Hematopoietic multipotent progenitor cell treated with erythropoietin and hydrocortisone succinate and interleukin-3 and kit ligand, for 15 days (in vitro differentiated cells): ENCODE data around the gene INPP4A.
A peak's percentile ranks its signal among the peaks of the same experiment; 100 is the strongest.

Source experiments
- DNase-seq: peaks from one replicate; pipeline ENCODE4 v3.0.0-alpha.2; 2015; ENCODE audit warnings: low spot score

INPP4A gene

GRCh38 chr2:98541906-98542305 lies 97.2 kb downstream of the INPP4A start:
- no peak for DNase-seq

DNA sequence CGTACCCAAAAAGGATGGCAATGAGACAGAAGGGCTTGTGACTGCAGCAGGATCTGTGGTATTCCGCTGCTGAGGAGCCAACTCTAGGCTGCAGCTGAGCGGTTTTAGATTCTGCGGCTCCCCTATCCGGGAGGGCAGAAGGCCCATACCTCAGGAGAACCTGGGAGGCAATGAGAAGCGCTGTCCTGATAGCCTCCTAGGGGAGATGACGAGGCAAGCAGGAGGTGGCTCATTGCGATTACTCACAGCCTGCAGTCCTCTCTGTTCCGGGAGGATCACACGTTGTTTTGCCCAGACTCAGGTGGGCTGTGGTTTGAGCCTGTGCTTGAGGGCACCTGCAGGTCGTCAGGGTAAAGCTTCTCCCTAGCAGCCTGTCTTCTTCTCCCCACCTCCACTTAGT lies 98.6 kb downstream of the INPP4A start:
- no peak for DNase-seq

- no peak for DNase-seq
Observed at GRCh38 chr2:98543842-98544241, 99.2 kb downstream of the INPP4A start.

DNA sequence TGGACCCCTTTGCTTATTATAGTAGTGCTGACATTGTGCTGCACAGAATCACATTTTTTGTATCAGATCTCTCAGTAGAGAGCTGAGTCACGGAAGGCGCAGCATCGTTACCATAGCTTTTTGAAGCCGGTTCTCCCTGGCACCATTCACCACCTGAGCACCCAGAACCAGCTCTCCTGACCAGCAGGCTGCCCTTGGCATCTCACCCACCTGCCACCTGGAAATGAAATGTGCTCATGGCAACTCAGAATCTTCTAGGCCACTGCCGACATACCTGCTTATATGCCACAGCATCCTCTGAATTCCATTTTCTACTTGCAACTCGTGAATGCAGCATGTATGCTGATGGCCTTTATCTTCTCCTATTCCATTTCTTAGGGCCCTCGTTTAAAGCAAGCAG lies 100.9 kb downstream of the INPP4A start:
- no peak for DNase-seq

- DNase-seq, result no peak
Observed at GRCh38 chr2:98546186-98546585, 101.5 kb downstream of the INPP4A start.

DNA sequence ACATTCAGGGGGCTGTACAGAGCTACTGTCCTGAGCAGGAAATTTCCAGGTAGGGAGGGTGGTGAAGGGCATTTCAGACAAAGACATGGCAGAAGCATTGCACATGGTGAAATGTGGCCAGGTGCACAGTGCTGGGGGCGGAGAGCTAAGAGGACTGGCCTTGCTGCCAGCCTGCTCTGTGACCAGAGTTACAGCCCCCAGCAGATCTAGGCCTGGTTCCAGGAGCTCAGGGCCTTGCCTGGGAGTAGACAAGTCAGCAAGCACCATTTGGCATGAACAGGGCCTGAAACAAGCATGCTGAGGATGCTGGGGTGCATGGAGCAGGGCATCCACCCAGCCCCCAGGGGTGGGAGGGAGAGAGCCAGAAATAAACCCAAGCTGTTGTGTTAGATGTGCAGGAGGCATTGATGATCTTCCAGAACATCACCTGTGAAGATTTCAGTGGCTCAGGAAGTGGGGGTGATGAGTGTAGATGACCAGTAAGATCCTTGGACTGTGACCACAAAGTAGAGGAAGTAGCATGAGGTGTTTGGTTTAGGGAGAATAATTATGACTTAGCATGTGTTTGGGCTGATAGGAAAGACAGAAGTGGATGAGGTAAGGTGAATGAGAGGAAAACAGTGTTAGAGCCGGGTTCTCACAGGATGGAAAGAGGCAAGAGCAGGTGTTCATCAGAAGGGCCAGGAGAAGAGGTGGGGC lies 102.6 kb downstream of the INPP4A start:
- no peak for DNase-seq

- no peak for DNase-seq
Observed at GRCh38 chr2:98548920-98549818, 104.5 kb downstream of the INPP4A start.

DNA sequence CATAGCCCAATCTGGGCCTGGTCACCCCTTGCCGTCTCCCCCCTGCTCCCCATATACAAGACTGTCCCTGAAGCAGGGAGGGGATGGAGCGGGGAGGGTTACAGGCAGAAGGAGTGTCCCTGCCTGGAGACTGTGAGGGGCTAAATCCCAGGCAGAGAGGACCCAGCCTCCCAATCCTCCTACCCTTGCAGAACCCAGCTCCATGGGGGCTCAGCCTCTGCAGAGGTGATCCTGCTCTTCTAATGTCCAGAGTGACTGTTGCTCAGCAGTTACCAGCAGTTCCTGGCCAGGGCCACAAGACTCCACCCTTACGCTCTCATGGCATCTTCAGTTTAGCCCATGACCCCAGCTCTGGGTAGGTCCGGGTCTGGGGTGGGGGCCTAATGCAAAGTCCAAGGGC lies 105.5 kb downstream of the INPP4A start:
- no peak for DNase-seq

DNA sequence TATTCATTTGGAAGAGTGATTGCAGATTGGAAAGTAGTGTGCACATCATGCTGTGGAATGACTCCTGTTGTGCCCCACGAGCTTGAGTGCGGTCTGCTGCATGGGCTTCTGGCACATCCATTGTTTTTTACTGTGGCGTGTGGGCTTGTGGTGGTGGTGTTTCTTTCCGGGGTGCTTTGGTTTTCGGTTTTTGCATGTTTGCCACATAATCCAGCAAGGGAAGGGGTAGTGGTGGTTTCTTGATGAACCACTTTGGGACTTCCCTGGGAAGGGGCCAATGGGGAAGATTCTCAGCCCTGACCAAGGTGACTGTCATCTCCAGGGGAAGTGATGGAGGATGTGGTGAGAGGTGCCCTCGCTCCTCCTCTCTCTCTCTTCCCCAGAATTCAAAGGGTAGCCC lies 106.7 kb downstream of the INPP4A start:
- DNase-seq, result no peak

DNA sequence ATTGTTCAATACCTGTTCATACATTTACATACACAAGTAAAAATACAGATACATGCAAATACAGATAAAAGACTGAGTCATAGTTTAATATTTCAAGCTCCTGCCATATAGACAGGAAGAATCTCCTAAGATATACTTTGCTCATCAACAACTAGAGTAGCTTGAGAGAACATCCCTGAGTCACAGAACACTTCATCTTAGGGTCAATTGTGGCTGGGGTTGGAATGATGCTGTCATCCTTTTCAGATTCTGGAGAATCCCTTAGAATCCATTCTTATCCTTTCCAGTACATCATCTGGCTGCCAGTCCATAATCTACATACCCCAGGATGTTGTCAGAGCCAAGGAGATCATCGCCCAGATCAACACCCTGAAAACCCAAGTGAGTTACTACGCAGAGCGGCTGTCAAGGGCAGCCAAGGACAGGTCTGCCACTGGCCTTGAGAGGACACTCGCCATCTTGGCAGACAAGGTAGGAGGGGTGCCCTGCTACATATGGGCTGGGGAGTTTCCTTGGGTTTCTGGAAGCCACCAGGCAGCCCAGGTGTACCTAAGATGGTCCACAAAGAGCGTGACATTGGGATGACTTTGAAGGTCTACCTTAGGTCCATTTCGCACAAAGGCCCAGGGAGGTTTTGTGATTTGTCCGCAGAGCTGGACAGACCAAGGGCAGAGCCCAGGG lies 108.0 kb downstream of the INPP4A start:
- no peak for DNase-seq

DNA sequence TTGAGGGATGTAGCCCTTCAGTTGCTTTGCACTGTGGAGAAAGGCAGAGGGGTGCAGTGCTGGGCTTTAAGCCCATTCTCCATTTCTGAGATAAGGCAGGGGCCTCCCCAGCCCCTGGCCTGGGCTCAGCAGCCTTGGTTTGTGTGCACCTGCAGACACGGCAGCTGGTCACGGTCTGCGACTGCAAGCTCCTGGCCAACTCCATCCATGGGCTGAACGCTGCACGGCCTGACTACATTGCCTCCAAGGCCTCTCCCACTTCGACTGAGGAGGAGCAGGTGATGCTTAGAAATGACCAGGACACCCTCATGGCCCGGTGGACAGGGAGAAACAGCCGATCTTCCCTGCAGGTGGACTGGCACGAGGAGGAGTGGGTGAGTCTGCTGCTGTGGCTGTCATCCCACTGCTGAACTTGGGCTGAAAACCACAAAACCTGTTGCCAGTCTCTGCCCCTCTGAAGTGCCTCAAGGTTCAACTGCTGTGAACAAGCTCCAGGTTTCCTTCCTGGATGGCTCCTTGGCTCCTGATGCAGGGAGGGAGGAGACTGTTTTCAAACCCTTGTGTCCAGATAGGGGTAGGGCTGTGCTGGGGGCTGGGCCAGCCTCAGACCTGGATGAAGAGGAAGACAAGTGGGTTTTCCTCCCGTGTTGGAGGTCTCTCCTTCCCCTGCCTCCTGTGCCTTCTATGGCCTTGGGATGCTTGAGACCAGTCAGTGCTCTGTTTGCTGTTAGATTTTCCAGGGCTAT lies 109.6 kb downstream of the INPP4A start:
- DNase-seq, result no peak

DNA sequence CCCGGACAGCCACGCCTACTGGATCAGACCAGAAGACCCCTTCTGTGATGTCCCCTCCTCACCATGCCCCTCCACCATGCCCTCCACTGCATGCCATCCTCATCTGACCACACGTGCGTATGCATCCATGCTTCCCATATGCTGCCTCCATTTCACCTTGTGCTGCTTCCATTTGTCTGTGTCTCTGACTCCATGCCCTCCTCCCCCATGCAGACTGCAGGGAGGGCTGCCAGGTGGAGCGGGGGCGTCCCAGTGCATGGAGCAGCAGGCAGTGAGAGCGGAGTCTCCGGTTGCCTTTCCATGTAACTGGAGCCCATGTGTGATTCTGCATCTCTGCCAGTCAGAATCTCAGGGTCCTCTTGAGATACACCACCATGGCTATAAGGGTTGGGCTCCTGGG lies 111.0 kb downstream of the INPP4A start:
- DNase-seq, result no peak

DNA sequence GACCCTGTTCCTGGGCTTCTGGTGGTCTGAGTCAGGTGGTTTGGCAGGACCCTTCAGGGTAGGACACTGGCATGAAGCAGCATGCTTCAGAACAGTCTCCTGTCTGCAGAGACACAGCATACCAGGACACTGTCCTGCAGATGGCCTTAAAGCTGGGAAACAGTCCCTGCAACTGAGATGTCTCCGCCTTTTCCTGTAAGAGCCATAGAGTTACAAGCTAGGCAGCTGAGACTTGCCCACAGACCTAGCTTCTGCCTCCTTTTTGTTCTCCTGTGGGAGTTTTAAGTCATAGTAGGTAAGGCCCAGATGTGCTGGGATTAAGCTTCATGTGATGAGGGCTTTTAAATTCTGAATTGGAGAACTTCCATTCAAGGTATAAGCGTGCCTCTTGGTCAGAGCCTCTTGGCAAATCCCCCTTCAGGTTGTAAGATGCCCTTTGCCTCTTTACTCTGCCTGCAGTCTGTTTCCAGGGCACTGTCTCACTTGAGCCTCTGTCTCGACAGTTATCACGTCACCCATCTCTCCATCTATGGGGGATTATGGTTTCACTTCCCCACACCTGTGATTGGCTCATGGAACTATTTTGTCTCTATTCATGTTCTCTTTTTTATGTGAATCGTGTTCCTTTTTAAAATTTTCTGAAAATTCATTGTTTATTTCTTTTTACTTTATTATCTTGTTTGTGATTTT lies 111.8 kb downstream of the INPP4A start:
- no peak for DNase-seq

DNA sequence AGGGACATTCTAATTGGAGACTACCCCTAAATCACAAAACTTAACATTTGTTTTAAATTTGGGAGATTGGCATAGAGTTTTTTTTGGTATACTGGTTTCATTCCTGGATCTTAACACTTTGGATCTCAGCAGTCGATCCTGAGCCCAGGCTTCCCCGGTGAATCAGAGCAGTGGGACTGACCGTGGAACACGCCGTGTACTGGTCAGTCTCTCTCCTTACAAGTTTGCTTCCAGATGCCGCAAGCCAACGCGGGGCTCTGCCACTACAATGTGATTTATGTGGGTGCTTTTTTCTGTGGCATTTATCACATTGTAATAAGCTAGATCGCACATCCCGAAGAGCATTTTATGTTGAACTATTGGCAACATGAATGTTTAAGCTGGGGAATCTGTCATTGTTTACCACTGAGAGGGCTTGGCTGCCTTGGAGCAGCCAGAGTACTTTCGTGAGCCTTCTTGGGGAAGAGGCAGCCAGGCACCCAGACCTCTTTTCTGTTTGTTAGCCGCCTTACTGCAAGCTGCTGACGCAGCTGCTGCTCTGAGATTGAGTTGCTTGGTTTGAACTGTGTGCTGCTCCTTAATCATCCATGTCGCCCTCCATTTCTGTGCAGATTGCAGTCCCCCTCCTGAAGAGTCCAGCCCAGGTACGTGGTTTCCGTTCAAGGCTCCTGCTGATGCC lies 114.3 kb downstream of the INPP4A start:
- DNase-seq, result no peak

DNA sequence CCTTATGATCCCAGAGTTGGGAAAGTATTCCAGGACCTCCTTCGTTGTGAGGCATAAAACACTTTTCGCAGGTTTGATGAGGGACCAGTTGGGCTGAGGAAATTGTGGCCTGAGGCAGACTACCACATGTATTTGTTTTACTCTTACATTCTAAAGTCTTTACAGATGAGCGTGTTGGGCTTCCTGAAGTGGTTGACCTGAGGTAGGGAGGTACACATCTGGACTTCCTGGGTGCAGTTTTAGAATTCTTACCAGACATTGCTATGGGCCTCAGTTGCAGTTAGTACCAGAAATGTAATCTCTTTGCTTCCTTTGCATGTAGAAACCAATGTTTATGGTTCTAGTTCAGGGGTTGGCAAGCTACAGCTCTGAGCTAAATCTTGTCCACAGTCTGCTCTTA lies 114.9 kb downstream of the INPP4A start:
- no peak for DNase-seq

- peak; percentile 89 for DNase-seq
Observed at GRCh38 chr2:98560256-98560771, 115.7 kb downstream of the INPP4A start.

DNA sequence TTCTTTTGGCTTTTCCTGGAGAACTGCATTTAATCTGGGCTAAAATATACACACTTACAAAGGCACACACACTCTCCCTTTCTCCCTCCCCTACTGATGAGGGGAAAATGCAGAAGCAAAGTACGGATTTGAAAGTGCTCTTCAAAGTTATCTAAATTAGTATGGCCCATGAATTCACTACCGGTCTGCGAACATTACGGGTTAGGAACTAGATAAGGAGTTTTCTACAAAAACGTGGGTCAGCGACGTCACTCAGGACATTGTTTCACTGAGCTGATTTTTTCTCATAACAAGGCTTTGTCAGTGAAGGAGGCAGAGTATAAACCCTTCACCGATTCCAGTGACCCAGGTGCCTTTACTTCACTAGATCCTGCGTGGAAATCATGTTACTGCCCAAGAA lies 116.4 kb downstream of the INPP4A start:
- no peak for DNase-seq

- DNase-seq, result no peak
Observed at GRCh38 chr2:98561902-98562695, 117.4 kb downstream of the INPP4A start.

GRCh38 chr2:98563394-98563793 lies 118.7 kb downstream of the INPP4A start:
- DNase-seq, result no peak
